EH (cell line): ENCODE data around the gene TAS2R1.
"Not testable (repeated sequence)": the region's sequence is repeated elsewhere in the genome, so short reads cannot be mapped to it uniquely, and the experiment has no call there.

Experiments used
- DNase-seq: peaks from one replicate; pipeline ENCODE4 v3.0.0-alpha.2; 2015; ENCODE audit warnings: low read depth

Gene TAS2R1

DNA sequence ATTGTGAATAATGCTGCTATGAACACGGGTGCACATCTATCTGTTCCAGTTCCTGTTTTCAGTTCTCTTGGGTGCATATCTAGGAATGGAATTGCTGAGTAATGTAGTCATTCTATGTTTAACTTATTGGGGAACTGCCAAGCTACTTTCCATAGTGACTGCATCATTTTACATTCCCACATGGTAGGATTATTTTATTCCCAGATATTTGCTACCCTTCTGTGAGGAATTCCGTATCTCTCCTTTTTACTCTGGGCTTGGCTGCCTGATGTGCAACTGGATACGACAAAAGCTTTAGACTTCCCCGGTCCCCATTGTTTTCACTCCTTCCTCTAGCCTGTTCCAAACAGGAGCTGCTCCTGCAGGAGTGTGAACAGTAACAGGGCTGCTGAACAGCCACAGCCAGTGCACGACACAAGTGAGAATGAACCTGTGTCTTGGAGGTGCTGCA lies 7.2 kb downstream of the TAS2R1 start:
- DNase-seq, result peak; percentile 94

- peak; percentile 90 for DNase-seq
These were observed 8.7 kb downstream of the TAS2R1 start for GRCh38 chr5:9621379-9621903.

DNA sequence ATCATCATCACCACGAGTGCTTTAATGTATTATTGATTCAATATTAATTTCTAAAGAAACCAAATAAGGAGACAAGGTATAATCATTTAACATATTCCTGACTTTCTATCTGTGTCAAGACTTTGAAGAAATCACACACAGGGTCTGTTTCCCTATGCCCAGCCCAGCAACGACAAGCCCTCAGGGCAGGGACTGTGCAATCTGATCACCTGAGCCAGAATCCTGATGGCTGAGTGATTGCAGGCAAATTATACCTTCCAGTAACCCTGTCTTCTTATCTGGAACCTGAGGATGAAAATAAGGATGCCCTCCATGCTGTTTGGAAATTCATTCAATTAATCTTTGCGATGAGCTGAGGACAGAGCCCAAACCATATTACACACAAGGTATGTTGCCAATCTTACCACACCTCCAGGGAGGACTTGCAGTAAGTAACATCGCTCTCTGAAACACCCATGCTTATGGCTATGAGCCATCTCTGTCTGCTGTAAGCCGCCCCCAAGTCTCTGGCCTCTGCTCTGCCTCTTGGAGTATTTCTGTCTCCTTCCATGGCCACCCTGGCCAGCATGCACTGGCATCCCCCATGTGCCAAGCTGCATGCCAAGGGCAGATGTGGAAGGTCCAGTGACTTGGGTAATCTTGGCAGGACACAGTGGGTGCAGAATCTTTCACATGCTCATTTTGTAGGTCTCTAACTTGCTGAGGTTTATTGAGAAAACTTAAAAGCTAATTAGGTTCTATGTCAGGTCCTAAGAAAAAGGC lies 10.6 kb downstream of the TAS2R1 start:
- DNase-seq, result no peak

GRCh38 chr5:9617739-9618504 lies 12.2 kb downstream of the TAS2R1 start:
- DNase-seq, result peak; percentile 15

DNA sequence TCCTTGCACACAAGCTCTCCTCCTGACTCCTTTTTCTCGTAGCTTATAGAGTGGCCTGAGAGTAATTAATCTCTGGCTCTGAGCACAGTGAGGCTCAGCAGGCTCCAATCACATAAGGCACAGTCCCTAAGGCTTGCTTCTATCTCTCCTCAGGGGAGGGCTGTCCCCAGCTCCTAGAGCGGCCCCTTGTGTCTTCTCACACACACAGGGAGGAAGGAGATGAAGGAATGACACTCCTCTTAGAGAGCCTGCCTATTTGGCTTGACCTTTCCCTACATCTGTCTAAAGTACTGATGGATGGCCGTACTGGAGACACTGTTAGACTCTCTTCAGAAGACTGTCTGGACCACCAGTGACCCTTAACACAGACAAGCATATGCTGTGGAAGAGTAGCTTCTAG lies 12.9 kb downstream of the TAS2R1 start:
- DNase-seq, result peak; percentile 52

DNA sequence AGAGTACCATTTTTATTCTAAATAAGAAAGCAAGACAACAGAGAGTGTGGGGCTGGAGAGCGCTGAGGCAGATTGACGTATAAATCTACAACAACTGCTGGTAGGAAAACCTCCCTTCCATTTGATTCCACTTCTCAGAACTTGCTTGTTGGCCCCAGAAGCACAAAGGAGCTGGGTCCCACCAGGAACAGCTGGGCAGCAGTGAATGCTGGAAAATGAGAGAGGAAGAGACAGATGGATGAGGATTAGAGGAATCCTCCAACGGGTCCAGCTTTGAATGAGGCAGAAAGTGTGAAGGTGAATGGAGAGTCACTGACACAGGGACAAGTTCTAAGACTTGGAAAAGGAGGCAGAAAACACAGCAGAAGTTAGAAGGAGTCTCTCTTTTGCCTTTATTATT lies 14.8 kb downstream of the TAS2R1 start:
- DNase-seq, result no peak

GRCh38 chr5:9613360-9613759 lies 16.8 kb downstream of the TAS2R1 start:
- no peak for DNase-seq

GRCh38 chr5:9610969-9611368 lies 19.2 kb downstream of the TAS2R1 start:
- DNase-seq, result no peak

- no peak for DNase-seq
These were observed 19.8 kb downstream of the TAS2R1 start for GRCh38 chr5:9610364-9610763.

DNA sequence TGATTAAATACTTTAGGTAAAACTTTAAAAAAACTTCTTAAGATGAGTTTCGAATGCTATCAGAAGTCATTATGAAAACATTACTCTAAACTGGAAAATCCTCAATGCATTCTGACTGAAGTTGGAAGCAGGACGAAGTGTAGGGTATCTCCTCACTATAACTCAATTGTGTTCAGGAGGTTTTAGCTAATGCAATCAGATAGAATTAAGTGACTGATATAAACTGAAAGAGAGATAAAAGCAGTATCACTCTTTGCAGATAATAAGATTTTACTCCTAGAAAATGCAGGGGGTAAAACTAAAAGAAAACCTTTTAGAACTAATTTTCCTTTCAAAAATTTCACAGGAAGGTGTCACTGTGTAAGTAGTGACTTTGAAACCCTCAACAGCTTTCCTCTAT lies 22.1 kb downstream of the TAS2R1 start:
- DNase-seq, result no peak

DNA sequence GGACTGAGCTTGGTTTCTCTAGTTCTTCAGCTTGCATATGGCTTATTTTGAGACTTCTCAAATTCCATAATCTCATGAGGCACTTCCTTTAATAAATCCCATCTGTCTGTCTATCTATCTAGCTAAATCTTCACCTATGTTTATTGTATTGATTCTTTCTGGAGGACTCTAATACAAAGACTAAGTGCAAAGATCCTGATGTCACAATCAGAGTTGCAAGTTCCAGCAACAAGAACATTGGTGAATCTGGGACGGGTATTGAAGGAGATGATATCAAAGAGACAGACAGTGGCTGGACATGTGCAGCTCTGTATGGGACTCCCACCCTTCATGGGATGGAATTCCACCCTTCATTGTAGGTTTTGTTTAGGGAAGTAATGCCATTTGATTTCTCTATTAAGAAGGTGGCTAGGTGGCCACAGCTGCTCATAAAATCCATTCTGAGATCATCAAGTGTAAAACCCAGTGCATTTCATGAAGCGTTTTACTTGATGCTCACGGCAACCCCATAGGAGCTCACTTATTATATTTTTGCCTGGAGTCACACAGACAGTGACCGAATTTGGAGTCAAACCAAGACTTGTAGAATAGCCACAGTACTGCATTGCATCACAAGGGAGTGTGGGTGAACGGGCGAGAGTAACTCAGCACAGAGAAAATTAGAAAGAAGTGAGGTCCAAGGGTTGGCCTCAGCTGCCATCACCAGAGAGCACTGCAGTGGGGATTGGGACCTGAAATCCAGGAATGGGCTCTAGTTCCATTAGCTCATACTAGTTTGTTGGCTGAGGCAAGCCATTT lies 24.9 kb downstream of the TAS2R1 start:
- no peak for DNase-seq

DNA sequence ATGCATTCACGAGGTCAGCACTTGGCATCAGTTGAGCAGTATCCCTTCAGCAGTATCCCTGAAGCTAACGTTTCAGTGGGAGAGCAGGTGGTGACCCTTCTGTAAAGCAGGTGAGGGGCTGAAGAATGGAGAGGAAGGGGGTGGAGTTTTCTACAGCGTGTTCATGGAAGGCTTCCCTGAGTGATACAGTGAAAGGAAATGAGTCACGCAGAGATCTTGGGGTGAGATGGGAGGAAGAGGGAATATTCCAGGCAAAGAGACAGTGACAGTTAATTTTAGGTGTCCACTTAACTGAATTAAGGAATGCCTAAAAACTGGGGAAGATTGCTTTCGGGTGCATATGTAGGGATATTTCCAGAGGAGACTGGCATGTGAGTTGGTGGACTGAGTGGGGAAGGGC lies 25.7 kb downstream of the TAS2R1 start:
- peak; percentile 60 for DNase-seq

DNA sequence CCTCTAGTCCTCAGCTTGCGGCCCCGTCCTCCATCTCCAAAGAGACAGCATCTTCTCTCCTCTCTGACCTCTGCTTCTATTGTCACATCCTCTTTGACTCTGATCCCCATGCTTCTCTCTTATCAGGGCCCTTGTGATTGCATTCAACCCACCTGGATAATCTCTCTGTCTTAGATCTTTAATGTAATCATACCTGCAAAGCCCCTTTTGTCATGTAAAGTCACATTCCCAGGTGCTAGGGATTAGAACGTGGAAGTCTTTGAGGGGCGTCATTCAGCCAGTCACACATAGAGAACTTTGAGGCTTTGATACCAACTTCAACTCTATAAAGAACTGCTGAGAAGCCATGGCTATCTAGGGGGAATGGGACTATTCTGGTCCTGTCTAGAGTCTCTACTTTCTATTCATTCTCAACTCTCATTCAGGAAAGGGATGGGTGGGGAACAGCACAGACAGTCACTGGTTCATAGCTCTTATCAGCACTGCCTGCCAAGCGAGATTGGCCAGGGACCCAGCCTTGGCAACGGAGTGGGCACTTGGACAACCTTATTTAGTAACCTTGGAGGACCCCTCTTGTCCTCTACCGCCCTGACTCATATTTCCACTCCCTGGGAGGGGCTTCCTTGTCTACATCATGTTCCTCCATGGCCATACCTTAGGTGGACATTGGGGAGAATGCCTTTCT lies 29.0 kb downstream of the TAS2R1 start:
- no peak for DNase-seq

DNA sequence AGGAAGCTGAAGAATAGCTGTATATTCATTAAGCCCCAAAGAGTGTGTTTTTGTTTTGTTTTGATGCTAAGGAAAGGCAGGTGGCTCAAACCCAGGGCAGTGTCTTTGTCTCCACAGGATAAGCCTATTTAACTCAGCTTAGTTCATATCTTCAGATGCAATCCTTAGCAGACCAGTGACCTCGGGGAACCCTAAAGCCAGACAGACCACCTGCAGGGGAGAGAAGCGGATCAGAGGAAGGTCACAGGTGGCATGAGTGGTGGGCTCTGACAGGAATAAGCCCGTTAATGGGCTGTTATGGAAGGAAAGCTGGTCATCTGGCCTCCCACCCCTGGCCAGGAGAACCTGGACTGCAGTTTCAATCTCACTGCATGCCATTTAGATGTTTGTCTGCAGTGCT lies 30.8 kb downstream of the TAS2R1 start:
- no peak for DNase-seq

DNA sequence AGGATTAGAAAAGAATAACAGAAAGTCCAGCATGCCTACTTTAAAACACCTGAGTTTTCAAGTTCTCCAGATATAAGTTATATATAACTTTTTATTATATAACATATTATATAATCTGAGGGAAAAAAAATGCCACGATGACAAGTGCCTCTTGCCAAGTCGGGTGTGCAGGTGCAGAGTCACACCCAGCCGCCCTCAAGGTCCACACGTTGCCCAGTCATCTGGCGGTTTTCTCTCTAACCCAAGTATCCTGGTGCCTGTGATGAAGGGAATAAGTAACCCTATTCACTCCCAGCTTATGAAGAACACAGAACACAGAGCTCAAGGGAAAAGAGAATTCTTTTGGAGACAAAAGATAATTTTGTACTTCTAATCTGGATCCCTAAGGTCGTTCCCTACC lies 31.8 kb downstream of the TAS2R1 start:
- DNase-seq, result not testable (repeated sequence)

DNA sequence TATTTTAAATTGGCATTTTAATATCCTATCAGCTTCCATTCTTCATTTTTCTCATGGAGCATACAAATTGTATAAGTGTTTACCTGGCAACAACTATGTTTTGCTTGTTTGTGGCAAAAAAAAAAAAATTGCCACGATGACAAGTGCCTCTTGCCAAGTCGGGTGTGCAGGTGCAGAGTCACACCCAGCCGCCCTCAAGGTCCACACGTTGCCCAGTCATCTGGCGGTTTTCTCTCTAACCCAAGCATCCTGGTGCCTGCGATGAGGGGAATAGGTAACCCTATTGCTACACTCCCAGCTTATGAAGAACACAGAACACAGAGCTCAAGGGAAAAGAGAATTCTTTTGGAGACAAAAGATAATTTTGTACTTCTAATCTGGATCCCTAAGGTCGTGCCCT lies 32.8 kb downstream of the TAS2R1 start:
- DNase-seq, result not testable (repeated sequence)

DNA sequence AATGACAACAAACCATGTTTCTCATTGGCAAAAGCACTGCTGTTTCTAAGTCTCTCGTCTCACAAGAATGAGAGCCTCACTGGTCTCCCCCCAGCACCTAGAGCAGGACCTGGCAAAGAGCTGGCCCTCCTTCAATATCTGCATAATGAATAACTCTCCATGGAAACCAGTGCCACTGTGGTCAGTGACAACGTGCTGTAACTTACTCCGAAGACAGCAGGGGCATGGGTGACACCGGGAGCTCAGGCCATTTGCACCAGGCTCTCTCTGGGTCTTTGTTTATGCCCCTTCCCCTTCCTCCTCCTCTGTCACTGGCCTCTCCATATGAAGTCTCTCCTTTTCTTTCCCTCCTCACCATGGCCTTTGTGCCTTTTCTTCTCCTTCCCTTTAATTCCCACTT lies 33.3 kb downstream of the TAS2R1 start:
- DNase-seq, result peak; percentile 26

GRCh38 chr5:9596171-9596780 lies 33.9 kb downstream of the TAS2R1 start:
- peak; percentile 44 for DNase-seq

DNA sequence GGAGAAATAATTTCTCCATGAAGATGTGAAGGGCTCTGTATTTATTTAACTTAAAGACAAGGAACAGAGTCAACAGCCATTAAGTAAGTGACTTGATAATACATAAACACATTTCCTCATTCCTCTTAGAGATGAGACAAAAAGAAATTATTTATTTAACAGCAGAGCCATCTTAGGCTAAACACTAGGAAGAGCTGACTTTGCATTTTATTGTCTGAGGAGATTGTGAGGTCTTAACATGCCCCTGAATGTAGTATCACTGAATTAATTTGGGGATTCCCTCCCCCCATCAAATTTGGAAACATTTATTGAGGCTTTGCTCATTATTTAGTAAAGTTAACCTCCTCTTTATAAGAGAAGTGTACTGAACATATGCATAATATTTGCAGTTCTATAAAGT lies 35.2 kb downstream of the TAS2R1 start:
- DNase-seq, result no peak

GRCh38 chr5:9589049-9589835 lies 40.9 kb downstream of the TAS2R1 start:
- no peak for DNase-seq

DNA sequence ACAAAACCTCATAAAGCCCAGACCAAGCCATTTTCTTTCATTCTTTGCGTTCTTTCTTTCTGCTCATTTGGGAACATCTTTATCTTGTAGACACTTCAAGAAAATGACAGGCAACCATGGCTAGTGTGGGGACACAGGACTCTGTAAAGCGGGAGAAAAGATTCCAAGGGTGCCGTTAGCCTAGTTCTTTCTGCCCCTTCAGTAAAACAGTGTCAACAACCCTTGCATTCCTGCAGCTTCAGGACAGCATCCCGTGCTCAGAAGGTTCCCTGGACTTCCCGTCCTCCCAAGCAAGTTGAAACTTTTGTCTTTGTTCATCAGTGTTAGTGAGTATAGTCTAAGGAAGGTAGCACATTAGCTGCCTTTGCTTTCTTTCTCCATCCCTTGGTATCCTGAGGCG lies 41.9 kb downstream of the TAS2R1 start:
- DNase-seq, result no peak
